GM19025 (cell line): ENCODE results near the gene PRRC2B.
"Not testable (repeated sequence)": the region's sequence is repeated elsewhere in the genome, so short reads cannot be mapped to it uniquely, and the experiment has no call there.

Experiments
- ATAC-seq: cut with Tn5 transposase; IDR thresholded peaks from one replicate; pipeline ENCODE4 v1.9.1; 2021; ENCODE audit warnings: mild to moderate bottlenecking, low read depth, moderate library complexity; ENCODE audit not compliant: unreplicated experiment

PRRC2B gene

DNA sequence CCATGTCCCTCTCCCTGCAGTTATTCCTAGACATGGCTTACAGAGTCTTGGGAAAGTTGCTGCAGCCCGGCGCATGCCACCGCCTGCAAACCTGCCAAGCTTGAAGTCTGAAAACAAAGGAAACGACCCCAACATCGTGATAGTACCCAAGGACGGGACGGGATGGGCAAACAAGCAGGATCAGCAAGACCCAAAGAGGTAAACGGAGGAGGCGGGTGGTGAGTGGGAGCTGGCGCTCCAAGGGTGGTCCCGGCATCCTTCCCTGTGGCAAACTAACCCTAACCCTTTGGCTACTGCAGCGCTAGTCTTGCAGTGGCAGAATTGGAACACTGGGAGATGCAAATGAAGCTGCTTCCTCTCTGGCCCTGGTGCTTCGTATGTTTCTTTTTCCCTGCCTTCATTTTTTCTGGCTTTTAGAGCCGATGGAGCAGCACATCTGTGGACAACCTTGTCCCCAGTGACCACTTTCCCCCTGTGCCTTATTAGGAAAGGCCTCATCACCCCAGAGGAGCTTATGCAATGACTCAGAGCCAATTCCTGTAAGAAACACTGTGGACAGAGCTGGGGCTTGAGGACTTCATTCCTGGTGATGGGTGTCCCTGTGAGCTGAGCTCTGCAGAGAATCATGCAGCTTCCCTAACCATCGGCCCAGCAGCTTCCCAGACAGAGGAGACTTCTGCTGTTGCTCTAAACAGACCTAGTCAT, 38.9 kb downstream of the PRRC2B start:
- ATAC-seq = no peak

DNA sequence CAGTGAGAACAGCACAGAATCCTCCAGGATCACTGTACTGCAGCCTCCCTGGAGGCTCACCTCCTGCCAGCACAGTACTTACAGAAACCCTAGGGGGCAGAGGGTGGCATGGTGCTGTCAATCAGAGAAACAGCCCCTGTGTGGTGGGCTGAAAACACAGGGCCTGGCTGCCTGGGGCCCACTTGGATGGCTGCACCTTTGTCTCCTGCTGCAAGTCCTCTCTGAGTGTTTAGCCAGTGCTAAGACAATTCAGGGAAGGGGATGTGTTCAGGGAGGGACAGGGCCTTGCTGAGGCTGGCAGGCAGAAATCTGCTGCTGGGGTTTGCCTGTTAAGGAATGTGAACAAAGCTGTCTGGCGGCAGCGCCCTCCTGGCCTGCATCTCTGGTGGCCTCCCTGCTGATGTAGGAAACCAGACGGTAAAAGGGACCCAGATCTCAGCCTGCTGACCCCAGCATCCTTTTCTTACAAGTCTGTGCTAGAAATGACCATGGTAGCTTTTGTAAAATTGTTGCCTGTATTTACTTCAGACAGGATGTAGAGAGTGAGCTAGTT, 39.5 kb downstream of the PRRC2B start:
- ATAC-seq = no peak

- no peak for ATAC-seq
These were observed 40.8 kb downstream of the PRRC2B start for GRCh38 chr9:131434673-131435072.

DNA sequence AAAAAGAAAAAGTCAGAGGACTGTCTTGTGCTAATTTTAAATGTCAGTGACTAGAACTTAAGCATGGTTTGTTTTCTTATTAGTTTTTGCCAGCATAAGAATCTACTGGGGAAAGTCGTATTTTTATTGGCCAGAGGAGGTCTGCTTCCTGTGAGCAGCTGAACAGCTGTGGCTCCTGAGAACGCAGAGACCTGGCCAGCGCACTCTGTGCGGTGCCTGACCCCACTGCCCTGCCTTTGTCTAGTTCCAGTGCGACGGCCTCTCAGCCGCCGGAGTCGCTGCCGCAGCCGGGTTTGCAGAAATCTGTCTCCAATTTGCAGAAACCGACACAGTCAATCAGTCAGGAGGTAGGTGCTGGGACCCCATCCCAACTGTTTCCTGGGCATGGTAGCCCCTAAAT, 42.5 kb downstream of the PRRC2B start:
- no peak for ATAC-seq

GRCh38 chr9:131436865-131437271, 43.0 kb downstream of the PRRC2B start:
- ATAC-seq = no peak

- no peak for ATAC-seq
These were observed 44.3 kb downstream of the PRRC2B start for GRCh38 chr9:131438190-131438589.

DNA sequence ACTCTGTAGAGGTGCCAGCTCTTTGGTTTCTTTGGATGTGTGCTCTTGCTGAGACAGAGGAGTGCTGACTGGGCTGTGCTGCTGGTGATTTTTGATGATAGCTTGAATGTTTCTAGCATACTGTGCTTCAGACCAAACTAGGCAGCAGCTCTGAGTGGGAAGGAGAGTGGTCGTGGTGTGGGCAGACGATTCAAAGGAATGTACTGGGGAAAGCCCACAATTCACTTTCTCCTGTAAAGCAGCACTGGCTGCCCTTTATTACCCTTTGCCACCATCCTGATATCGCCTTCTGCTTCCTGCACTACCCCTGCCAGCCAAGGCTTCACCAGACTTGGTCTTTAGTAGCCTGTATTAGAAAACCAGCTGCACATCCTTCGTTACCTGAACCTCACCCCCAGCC, 45.3 kb downstream of the PRRC2B start:
- no peak for ATAC-seq

DNA sequence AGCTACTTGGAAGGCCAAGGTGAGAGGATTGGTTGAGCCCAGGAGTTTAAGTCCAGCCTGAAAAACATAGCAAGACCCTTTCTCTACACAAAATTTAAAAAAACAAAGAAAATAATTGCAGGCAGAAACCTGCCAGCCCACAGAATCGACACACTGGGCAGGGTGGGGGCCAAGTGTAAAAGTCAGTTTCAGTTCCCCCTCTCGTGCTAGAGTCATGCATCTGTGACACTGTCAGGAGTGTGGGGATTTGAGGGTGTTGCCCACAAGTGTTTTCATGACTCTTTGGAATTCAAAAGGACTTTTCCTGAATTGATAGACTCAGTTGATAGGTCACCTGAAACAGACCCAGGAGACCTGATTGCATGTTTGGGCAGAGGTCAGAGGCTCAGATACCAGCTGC, 47.6 kb downstream of the PRRC2B start:
- ATAC-seq = no peak

GRCh38 chr9:131442351-131442750, 48.5 kb downstream of the PRRC2B start:
- ATAC-seq = no peak

GRCh38 chr9:131443648-131444047, 49.8 kb downstream of the PRRC2B start:
- ATAC-seq = no peak

DNA sequence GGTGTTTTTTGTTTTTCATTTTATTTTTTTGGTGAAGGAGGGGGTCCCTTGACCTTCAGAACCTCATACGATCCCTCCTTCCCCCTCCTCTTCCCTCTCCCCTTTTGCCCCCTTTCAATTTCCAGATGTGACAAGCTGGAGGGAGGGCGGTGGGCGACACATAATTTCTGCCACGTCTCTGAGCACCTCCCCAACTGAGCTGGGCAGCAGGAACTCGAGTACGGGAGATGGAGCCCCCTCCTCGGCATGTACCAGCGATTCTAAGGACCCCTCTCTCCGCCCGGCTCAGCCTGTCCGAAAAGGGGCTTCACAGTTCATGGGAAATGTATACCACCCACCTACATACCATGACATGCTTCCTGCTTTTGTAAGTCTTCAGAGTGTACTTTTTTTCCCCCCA, 52.4 kb downstream of the PRRC2B start:
- ATAC-seq = no peak

- no peak for ATAC-seq
These were observed 53.3 kb downstream of the PRRC2B start for GRCh38 chr9:131447148-131447547.

- no peak for ATAC-seq
These were observed 53.7 kb downstream of the PRRC2B start for GRCh38 chr9:131447600-131447999.

GRCh38 chr9:131448818-131449217, 54.9 kb downstream of the PRRC2B start:
- ATAC-seq = no peak

DNA sequence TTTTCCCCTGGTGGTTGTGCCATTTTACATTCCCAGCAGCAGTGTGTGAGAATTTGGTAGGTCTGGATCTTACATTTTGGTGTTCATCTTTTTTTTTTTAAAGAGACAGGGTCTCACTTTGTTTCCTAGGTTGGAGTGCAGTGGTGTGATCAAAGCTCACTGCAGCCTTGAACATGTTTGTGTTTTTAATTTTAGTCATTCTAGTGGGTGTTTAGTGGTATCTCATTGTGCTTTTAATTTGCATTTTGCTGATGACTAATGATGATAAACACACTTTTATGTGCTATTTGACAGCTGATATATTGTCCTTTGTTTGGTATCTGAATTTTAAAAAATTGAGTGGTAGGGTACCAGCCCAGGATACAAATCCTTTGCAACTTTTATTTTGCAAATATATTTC, 55.4 kb downstream of the PRRC2B start:
- no peak for ATAC-seq

- ATAC-seq = no peak
These were observed 60.1 kb downstream of the PRRC2B start for GRCh38 chr9:131454028-131454427.

- ATAC-seq = not testable (repeated sequence)
These were observed 61.8 kb downstream of the PRRC2B start for GRCh38 chr9:131455655-131456054.

GRCh38 chr9:131457746-131458145, 63.9 kb downstream of the PRRC2B start:
- ATAC-seq = no peak

DNA sequence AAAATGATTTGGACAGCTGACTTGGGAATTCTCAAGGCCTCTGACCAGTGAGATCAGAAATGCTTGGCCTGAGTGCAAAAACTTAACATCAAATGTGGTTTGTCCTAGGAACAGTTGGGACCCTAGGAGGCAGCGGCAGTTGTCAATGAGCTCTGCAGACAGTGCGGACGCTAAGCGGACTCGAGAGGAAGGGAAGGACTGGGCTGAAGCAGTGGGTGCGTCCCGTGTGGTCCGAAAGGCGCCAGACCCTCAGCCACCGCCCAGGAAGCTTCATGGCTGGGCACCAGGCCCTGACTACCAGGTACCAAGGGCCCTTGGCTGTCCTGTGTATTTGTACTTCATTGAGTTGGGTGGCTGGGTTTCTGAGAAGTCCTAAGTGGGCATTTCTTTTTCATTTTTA, 65.2 kb downstream of the PRRC2B start:
- ATAC-seq = no peak

DNA sequence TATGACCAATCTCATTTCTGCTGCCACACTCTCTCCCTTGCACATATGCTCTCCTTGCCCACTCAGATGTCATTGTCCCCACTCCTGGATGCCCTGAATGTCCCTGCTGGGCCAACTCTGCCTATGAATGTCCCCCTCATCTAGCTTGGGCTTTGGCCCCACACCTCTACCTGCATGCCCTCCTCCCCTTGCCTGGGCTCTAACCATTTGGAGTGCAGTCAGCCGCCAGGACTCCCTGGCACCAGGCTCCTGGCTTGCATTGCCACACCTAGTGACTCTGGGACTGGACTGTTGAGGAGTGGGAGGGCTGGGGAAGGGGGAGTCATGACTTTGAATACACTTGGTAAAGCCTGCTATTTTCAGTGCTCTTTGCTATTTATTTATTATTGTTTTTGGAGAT, 67.3 kb downstream of the PRRC2B start:
- ATAC-seq = no peak

DNA sequence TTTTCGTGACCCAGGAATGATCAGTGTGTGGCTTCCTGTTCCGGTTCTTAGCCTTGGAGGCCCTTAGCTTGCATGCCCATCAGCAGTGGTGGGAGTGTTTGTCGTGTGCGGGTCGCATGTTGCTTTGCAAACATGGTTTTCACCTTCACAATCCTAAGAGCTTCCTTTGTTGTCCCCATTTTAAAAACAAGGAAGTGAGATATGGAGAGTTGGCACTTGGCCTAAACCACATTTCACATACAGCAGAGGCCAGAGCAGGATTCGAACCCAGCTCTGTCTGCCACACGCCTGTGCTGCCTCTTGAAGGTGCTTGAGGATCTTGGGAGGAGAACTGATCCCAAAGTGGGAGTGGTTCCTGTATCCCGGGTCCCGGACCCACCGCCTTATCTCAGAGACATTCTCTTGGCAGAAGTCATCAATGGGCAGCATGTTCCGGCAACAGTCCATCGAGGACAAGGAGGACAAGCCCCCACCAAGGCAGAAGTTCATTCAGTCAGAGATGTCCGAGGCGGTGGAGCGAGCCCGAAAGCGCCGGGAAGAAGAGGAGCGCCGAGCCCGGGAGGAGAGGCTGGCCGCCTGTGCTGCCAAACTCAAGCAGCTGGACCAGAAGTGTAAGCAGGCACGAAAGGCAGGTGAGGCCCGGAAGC, 70.6 kb downstream of the PRRC2B start:
- no peak for ATAC-seq

- no peak for ATAC-seq
These were observed 71.5 kb downstream of the PRRC2B start for GRCh38 chr9:131465401-131465800.
